PC-9 (cell line): ENCODE measurements around the gene RTN4RL1. TPM values are rescaled to one million over a fixed set of nuclear protein-coding genes. Genes with fewer than 3 reads are reported as not detected.

Experiments
- BruUV-seq: library from RNA; stranded (reverse); fragments of 400-500 nt; replicated peaks from 2 replicates; lab custom pipeline; 2021; lab: Mats Ljungman, UMichigan
- CTCF ChIA-PET: fragments of 300-600 bp; sonication (Branson Sonifier 250); formaldehyde crosslinking; loops from one replicate; lab custom pipeline; 2022; ENCODE audit warnings: antibody characterized with exemption; lab: Charles Lee
- POLR2A ChIA-PET: fragments of 300-600 bp; sonication (Branson Sonifier 250); formaldehyde crosslinking; loops from one replicate; lab custom pipeline; 2022; ENCODE audit warnings: antibody characterized with exemption; ENCODE audit not compliant: unreplicated experiment; lab: Charles Lee
- DNase-seq, 2 experiments: peaks; one replicate each; pipeline versions ENCODE4 v3.0.0 to v3.0.0-alpha.2; 2015 to 2022; ENCODE audit warnings: mixed read lengths in 1 of 2
- H2AFZ ChIP-seq: fragments of 200-600 bp; sonication (generic); 2 replicates; pipeline ENCODE4 v1.8.1; 2017; ENCODE audit warnings: antibody characterized with exemption
- H3F3A ChIP-seq: fragments of 200-600 bp; sonication (generic); 2 replicates; pipeline ENCODE4 v1.8.1; 2017; ENCODE audit warnings: antibody characterized with exemption, mild to moderate bottlenecking, low read depth; ENCODE audit not compliant: insufficient read depth
- H3K27ac ChIP-seq: fragments of 200-600 bp; sonication (generic); 2 replicates; pipeline ENCODE4 v1.6.1; 2016; ENCODE audit warnings: mixed run types
- H3K27me3 ChIP-seq: fragments of 200-600 bp; sonication (generic); 2 replicates; pipeline ENCODE4 v1.6.1; 2016; ENCODE audit warnings: low read depth, mixed run types; ENCODE audit not compliant: insufficient read depth
- H3K36me3 ChIP-seq: fragments of 200-600 bp; sonication (generic); 2 replicates; pipeline ENCODE4 v1.6.1; 2016; ENCODE audit warnings: low read depth, mixed run types
- H3K4me1 ChIP-seq: fragments of 200-600 bp; sonication (generic); replicated peaks from 2 replicates; pipeline ENCODE4 v1.6.1; 2016; ENCODE audit warnings: mixed run types; ENCODE audit not compliant: insufficient read depth
- H3K4me2 ChIP-seq: fragments of 200-600 bp; sonication (generic); 2 replicates; pipeline ENCODE4 v1.6.1; 2017; ENCODE audit warnings: mixed run types
- H3K4me3 ChIP-seq: fragments of 200-600 bp; sonication (generic); 2 replicates; pipeline ENCODE4 v1.6.1; 2016; ENCODE audit warnings: mixed run types
- H3K79me2 ChIP-seq: fragments of 200-600 bp; sonication (generic); 2 replicates; pipeline ENCODE4 v1.6.1; 2017; ENCODE audit warnings: low read depth, mixed run types
- H3K9me2 ChIP-seq: fragments of 200-600 bp; sonication (generic); 2 replicates; pipeline ENCODE4 v1.8.1; 2017; ENCODE audit warnings: mild to moderate bottlenecking; ENCODE audit not compliant: insufficient read depth
- H3K9me3 ChIP-seq: fragments of 200-600 bp; sonication (generic); 2 replicates; pipeline ENCODE4 v1.8.1; 2016; ENCODE audit warnings: low read depth; ENCODE audit not compliant: insufficient read depth
- H4K20me1 ChIP-seq: fragments of 200-600 bp; sonication (generic); 2 replicates; pipeline ENCODE4 v1.8.1; 2017; ENCODE audit not compliant: insufficient read depth
- EZH2 ChIP-seq: fragments of 200-600 bp; sonication (generic); IDR thresholded peaks from 2 replicates; pipeline ENCODE4 v1.8.0; 2017; ENCODE audit warnings: antibody characterized with exemption, low read depth
- intact Hi-C: fragments of 100-400 bp; cut with micrococcal nuclease; formaldehyde crosslinking; loops from one replicate; pipeline ENCODE4 v1.10.0; 2022; ENCODE audit not compliant: unreplicated experiment
- total RNA-seq: library from RNA; stranded (reverse); gene quantifications from 2 replicates; pipeline ENCODE4 v1.2.3, GENCODE V29; 2021
- TF ChIP-seq, protein P1 (sequence below): fragments of 200-600 bp; sonication (generic); conservative IDR thresholded peaks from 2 replicates; pipeline ENCODE4 v1.6.1; 2017; ENCODE audit warnings: mixed run types, antibody characterized with exemption, mild to moderate bottlenecking, moderate library complexity

Gene RTN4RL1
- total RNA-seq, 1 experiment from 2014 or later = 0.13 TPM

DNA sequence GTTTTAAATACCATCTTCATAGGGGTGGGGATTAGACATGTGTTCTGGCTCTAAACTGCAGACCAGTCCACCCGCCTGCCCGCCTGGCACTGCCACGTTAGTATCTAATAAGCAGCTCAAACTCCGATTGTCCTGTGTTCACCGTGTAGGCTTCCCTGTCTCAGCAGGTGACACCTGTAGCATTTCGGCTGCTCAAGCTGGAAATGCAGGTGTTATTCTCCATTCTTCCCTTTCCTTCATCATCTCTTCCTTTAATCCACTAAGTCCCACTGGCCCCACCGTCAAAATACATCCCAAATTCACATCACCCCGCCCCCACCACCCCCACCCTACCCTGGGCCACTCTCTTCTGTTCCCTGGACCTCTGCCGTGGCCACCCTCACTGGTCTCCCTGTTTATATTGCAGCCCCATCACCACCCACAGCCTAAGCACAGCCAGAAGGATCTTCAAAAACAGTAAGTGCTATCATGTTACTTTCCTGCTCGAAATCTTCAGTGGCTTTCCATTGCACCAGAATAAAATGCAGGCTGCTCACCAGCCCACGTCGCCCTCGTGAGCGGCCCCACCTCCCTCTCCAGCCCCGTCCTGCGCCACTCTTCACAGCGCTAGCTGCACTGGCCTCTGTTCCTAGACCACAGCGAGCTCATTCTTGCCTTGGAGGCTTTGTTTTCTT, 65.1 kb downstream of the RTN4RL1 start:
- intact Hi-C loops = no loop called here
- Histone ChIP-seq H2AFZ (no peak overlapping the region), H3K4me1 (no peaks in the 10 kb centered on the region), H3K36me3 (no peaks in the 10 kb centered on the region), H3K27me3 (no peaks in the 10 kb centered on the region), H3K27ac (no peak overlapping the region), H3K9me3 (no peaks in the 10 kb centered on the region), H3K4me3 (no peak overlapping the region), H3K79me2 (no peaks in the 10 kb centered on the region), H4K20me1 (no peaks in the 10 kb centered on the region), H3K9me2 (no peaks in the 10 kb centered on the region), H3F3A (no peaks in the 10 kb centered on the region), H3K4me2 (no peak overlapping the region)
- no TSS peak for BruUV-seq
- CTCF ChIA-PET = no interaction called here
- POLR2A ChIA-PET = no interaction called here
- no peak for DNase-seq
- no peak for TF ChIP-seq EZH2
- TF ChIP-seq, protein P1, sequence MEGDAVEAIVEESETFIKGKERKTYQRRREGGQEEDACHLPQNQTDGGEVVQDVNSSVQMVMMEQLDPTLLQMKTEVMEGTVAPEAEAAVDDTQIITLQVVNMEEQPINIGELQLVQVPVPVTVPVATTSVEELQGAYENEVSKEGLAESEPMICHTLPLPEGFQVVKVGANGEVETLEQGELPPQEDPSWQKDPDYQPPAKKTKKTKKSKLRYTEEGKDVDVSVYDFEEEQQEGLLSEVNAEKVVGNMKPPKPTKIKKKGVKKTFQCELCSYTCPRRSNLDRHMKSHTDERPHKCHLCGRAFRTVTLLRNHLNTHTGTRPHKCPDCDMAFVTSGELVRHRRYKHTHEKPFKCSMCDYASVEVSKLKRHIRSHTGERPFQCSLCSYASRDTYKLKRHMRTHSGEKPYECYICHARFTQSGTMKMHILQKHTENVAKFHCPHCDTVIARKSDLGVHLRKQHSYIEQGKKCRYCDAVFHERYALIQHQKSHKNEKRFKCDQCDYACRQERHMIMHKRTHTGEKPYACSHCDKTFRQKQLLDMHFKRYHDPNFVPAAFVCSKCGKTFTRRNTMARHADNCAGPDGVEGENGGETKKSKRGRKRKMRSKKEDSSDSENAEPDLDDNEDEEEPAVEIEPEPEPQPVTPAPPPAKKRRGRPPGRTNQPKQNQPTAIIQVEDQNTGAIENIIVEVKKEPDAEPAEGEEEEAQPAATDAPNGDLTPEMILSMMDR = no peak

DNA sequence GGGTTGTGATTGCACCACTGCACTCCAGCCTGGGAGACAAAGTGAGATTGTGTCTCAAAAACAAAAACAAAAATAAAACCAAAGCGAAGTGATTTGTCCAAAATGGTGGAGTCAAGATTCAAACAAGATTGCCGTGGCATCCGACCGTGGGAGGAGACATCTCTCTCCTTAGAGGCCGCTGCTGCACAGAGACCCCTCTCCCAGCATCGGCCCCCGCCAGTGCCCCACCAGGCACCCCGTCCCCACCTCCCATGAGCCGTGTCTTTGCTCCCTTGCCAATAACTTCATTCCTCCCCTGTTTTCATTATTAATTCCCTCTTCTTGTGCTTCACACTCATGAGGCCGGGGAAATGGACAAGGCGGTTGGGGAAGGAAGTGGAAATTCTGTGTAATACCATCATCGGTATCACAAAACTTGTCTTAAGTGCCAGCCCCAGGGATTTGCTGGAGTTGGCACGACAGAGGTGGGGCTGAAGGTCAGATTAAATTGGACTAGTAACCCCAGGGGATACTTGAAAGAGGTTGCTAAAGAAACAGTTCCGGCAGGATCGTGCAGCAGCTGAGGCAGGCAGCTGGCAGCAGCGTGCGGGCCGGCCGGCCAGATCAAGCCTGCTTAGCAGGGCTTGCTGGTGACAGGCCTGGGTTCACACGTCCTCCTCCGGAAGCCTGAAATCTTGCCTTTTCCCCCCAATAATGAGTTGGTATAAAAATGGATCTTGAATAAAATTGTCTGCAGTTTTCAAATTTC, 66.8 kb downstream of the RTN4RL1 start:
- TF ChIP-seq, protein P1 = no peak
- TF ChIP-seq EZH2 = no peak
- no peaks in the 10 kb centered on the region for H3K4me1 ChIP-seq
- no peak for DNase-seq
- no peak overlapping the region for H3K27ac ChIP-seq
- H4K20me1 ChIP-seq = no peaks in the 10 kb centered on the region
- ChIA-PET CTCF (no interaction called here), POLR2A (no interaction called here)
- no peaks in the 10 kb centered on the region for H3F3A ChIP-seq
- intact Hi-C loops = no loop called here
- no peaks in the 10 kb centered on the region for H3K27me3 ChIP-seq
- BruUV-seq = no TSS peak
- no peaks in the 10 kb centered on the region for H3K36me3 ChIP-seq
- H3K79me2 ChIP-seq = no peaks in the 10 kb centered on the region
- H2AFZ ChIP-seq = no peak overlapping the region
- H3K4me3 ChIP-seq = no peak overlapping the region
- H3K9me2 ChIP-seq = no peaks in the 10 kb centered on the region; the same call in 1 of the 2 replicates
- no peak overlapping the region for H3K4me2 ChIP-seq
- H3K9me3 ChIP-seq = no peaks in the 10 kb centered on the region

DNA sequence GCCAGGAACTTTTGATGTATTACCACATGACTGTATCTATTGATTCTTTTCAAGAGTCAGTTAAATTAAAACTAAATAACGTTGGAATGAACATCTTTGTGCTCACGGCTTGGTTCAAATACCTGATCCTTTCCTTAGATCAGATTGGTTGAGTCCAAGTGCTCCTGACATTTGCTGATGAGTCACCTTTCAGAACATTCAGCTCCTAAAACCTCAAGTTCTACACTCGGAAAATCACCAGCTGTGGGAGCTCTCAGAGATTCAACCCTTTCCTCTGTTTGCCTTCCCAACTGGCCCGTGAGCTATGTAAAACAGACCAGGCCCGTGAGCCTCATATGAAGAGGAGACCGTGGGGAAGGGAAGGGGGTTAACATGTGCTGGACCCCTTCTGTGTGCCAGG, 68.1 kb downstream of the RTN4RL1 start:
- Histone ChIP-seq H3K4me1 (no peaks in the 10 kb centered on the region), H3K4me2 (no peak overlapping the region), H3F3A (no peaks in the 10 kb centered on the region), H3K79me2 (no peaks in the 10 kb centered on the region), H3K36me3 (no peaks in the 10 kb centered on the region), H3K9me3 (no peaks in the 10 kb centered on the region), H3K9me2 (no peaks in the 10 kb centered on the region; the same call in 1 of the 2 replicates), H4K20me1 (no peaks in the 10 kb centered on the region), H3K27ac (no peak overlapping the region), H3K4me3 (no peak overlapping the region), H2AFZ (no peak overlapping the region), H3K27me3 (no peaks in the 10 kb centered on the region)
- ChIA-PET CTCF (interaction anchor here (0.5 kb wide), 1 partner anchor 30 kb away, joined by 3 read pairs; no protein-coding TSS in a partner anchor), POLR2A (interaction anchor here (0.6 kb wide), 1 partner anchor 679 kb away, joined by 3 read pairs; no protein-coding TSS in a partner anchor)
- no TSS peak for BruUV-seq
- TF ChIP-seq, protein P1 = no peak
- no peak for TF ChIP-seq EZH2
- no peak for DNase-seq
- intact Hi-C loops = no loop called here
